Lung (tissue), 12 donors: ENCODE results near the gene E2F8. TPM values are rescaled to one million over a fixed set of nuclear protein-coding genes. Genes with fewer than 3 reads are reported as not detected.

Source experiments
- ATAC-seq: fragments of 200-7000 bp; cut with Tn5 transposase; one replicate; pipeline ENCODE4 v1.9.1; 2020; ENCODE audit warnings: moderate number of reproducible peaks; ENCODE audit not compliant: insufficient read depth, low FRiP score
- DNase-seq, 3 donors: peaks; one replicate each; pipeline ENCODE4 v3.0.0-alpha.2; 2013 to 2017
- H3K27ac ChIP-seq, 2 donors: one replicate each; pipeline ENCODE4 v1.5.1; 2013; ENCODE audit warnings: mild to moderate bottlenecking in 2 of 2, moderate library complexity in 2 of 2, control low read depth in 1 of 2, inconsistent platforms in 1 of 2, low read depth in 1 of 2, low read length in 1 of 2
- H3K27me3 ChIP-seq, 3 donors: one replicate each; pipeline ENCODE4 v1.5.1; 2013; ENCODE audit warnings: low read length in 2 of 3; ENCODE audit not compliant: control insufficient read depth in 3 of 3, insufficient read depth in 3 of 3
- H3K36me3 ChIP-seq, 4 donors: one replicate each; pipeline ENCODE4 v1.5.1; 2013; ENCODE audit warnings: low read length in 4 of 4, mild to moderate bottlenecking in 1 of 4, moderate library complexity in 1 of 4; ENCODE audit not compliant: control insufficient read depth in 4 of 4, insufficient read depth in 4 of 4
- H3K4me1 ChIP-seq, 5 donors: one replicate each; pipeline ENCODE4 v1.5.1; 2013; ENCODE audit warnings: low read length in 5 of 5, mild to moderate bottlenecking in 2 of 5, moderate library complexity in 1 of 5; ENCODE audit not compliant: control insufficient read depth in 5 of 5, insufficient read depth in 5 of 5
- H3K4me3 ChIP-seq: one replicate; pipeline ENCODE4 v1.5.1; 2013; ENCODE audit warnings: mild to moderate bottlenecking, control low read depth, moderate library complexity
- H3K9ac ChIP-seq, 2 donors: one replicate each; pipeline ENCODE4 v1.5.1; 2013; ENCODE audit warnings: low read length in 2 of 2, control low read depth in 1 of 2; ENCODE audit not compliant: insufficient read depth in 1 of 2
- H3K9me3 ChIP-seq, 4 donors: one replicate each; pipeline ENCODE4 v1.5.1; 2013; ENCODE audit warnings: low read length in 3 of 4, mild to moderate bottlenecking in 1 of 4, moderate library complexity in 1 of 4; ENCODE audit not compliant: control insufficient read depth in 4 of 4, insufficient read depth in 3 of 4
- WGBS, 2 donors: extraction: QIAGEN DNeasy Blood & Tissue Kit; methylation state at CpG; one replicate each; pipeline ENCODE4 v1.1.7; 2013; 5-methylcytosine and 5-hydroxymethylcytosine counted together
- polyA plus RNA-seq, 2 donors: library from polyadenylated mRNA; stranded (reverse); fragments of 200-250 nt; gene quantifications; one replicate each; pipeline ENCODE4 v1.2.1, GENCODE V29; 2013
- total RNA-seq, 2 donors: library from RNA; depleted of rRNA in 1 of 2; stranded (reverse); fragments of >200 nt in 1 of 2; gene quantifications; one replicate each; pipeline ENCODE4 v1.2.1, GENCODE V29; 2014 to 2021
- TF ChIP-seq, protein P1 (sequence below): IDR thresholded peaks from 2 replicates; pipeline ENCODE4 v1.5.1; 2012; ENCODE audit warnings: mild to moderate bottlenecking; ENCODE audit errors: control extremely low read depth, extremely low read depth
- donor health status: control.
- donor health status: control.
- donor health status: Bipolar disorder and iron deficiency.
- donor health status: healthy.
- donor health status: DM: yes; HTN: yes; CAD: no.

E2F8 gene
- total and polyA plus RNA-seq, 4 donors, result 0.39 to 1.9 (median 1.0) TPM

DNA sequence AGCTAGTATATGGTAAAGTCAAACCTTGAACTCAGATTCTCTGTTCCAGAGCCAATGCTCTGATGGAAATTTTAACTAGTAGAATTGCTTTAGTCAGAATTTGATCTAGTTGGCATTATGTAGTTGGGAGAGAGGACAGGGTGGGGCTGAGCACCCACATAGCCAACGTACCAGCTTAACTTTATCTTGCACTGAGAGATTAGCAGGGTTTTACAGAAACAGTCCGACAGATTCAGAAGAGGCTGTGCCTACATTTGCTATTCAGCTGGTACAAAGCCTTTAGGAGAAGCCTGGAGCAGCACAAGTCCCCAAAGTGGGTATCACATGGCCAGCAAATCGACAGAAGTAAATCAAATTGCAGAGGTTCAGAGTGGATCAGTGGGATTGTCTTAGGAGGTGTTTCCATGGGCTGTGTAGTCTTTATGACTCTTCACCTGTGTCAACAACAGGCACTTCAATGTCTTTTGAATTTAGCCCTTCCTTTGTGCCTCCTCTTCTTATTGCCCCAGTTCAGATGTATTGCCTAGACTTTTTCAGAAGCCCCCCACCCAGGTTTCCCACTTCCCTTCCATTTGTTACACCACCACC, 31.7 kb downstream of the E2F8 start:
- H3K36me3 ChIP-seq, result no peaks in the 10 kb centered on the region
- DNase-seq, result no peak
- TF ChIP-seq, protein P1, sequence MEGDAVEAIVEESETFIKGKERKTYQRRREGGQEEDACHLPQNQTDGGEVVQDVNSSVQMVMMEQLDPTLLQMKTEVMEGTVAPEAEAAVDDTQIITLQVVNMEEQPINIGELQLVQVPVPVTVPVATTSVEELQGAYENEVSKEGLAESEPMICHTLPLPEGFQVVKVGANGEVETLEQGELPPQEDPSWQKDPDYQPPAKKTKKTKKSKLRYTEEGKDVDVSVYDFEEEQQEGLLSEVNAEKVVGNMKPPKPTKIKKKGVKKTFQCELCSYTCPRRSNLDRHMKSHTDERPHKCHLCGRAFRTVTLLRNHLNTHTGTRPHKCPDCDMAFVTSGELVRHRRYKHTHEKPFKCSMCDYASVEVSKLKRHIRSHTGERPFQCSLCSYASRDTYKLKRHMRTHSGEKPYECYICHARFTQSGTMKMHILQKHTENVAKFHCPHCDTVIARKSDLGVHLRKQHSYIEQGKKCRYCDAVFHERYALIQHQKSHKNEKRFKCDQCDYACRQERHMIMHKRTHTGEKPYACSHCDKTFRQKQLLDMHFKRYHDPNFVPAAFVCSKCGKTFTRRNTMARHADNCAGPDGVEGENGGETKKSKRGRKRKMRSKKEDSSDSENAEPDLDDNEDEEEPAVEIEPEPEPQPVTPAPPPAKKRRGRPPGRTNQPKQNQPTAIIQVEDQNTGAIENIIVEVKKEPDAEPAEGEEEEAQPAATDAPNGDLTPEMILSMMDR, result no peak
- no peak overlapping the region for H3K9ac ChIP-seq
- H3K4me3 ChIP-seq, result no peak overlapping the region
- no peak for ATAC-seq
- H3K27ac ChIP-seq, result peak overlapping the region in 1 of 2 donors; percentile 96
- H3K4me1 ChIP-seq, result peaks cover 0 to 5% (median 0%) of the 10 kb centered on the region in 5 donors
- peaks cover 0 to 3% (median 0%) of the 10 kb centered on the region in 3 donors for H3K27me3 ChIP-seq
- H3K9me3 ChIP-seq, result peaks cover 0 to 2% (median 0%) of the 10 kb centered on the region in 4 donors
- WGBS, 2 donors, result 63 to 78% methylated on average over 3 of the region's 3 CpGs

DNA sequence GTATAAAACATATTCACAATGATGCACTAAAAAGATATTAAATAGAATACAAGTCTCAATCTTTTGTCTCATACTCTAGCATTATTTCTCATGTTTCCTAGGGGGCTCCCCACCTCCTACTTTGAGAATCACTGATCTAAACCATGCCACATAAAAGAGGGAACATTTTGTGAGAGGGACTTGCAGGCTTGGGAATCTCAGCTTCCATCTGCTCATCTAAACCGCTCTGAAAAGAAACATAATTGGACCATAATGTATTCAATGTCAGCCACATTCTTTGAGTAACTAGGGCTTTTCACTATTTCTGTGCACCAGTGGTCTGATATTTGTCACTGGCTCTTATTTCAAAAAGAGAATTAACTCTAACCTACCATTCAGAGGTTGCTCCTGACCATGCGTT, 32.6 kb downstream of the E2F8 start:
- DNase-seq (no peak), ATAC-seq (no peak)
- Histone ChIP-seq H3K27me3 (no peaks in the 10 kb centered on the region), H3K9ac (no peak overlapping the region), H3K4me3 (no peak overlapping the region), H3K9me3 (peaks cover 0 to 3% (median 0%) of the 10 kb centered on the region in 4 donors), H3K4me1 (peaks cover 0 to 5% (median 0%) of the 10 kb centered on the region in 5 donors), H3K27ac (no peak overlapping the region), H3K36me3 (no peaks in the 10 kb centered on the region)
- 96% methylated on average over 2 of the region's 2 CpGs for WGBS, 2 donors
- TF ChIP-seq, protein P1, result no peak

DNA sequence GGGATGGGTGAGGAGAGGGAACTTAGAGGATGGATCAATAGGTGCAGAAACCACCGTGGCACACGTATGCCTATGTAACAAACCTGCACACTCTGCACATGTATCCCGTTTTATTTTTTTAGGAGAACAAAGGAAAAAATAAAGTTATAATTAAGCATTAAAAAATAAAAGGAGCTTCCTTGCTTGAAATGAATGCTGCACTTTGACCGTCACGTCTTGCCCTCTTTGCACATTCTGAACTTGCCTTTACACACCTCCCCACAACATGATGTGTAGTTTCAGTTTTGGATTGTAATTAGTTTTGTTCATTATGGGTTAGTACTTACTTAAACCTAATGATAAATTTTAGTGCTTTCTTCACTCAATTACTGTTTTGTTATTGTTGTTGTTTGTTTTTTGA, 35.9 kb downstream of the E2F8 start:
- TF ChIP-seq, protein P1, result no peak
- WGBS, 2 donors, result 94 to 95% methylated on average over 5 of the region's 5 CpGs
- Histone ChIP-seq H3K36me3 (no peaks in the 10 kb centered on the region), H3K9ac (no peak overlapping the region), H3K9me3 (peaks cover 0 to 4% (median 0%) of the 10 kb centered on the region in 4 donors), H3K27ac (no peak overlapping the region), H3K4me1 (peaks cover 0 to 14% (median 7%) of the 10 kb centered on the region in 5 donors), H3K27me3 (no peaks in the 10 kb centered on the region), H3K4me3 (no peak overlapping the region)
- no peak for ATAC-seq
- DNase-seq, result no peak
